Mesenchymal stem cell (in vitro differentiated cells and primary cell): Measurements from ENCODE around the gene FBXL13.
A peak's percentile ranks its signal among the peaks of the same experiment; 100 is the strongest.

Experiments
- DNase-seq: peaks from one replicate; pipeline ENCODE4 v3.0.0-alpha.2; 2013
- H2AFZ ChIP-seq: one replicate; pipeline ENCODE4 v1.6.1; 2013; ENCODE audit warnings: low read depth, mild to moderate bottlenecking, control low read depth, inconsistent platforms, low read length, moderate library complexity
- H2AK5ac ChIP-seq: 2 replicates; pipeline ENCODE4 v1.6.1; 2013; ENCODE audit warnings: low read length, moderate library complexity, mild to moderate bottlenecking, inconsistent platforms; ENCODE audit not compliant: severe bottlenecking
- H2BK120ac ChIP-seq: one replicate; pipeline ENCODE4 v1.6.1; 2013; ENCODE audit warnings: low read depth, mild to moderate bottlenecking, inconsistent platforms, low read length, moderate library complexity
- H2BK12ac ChIP-seq, 2 experiments: one replicate each; pipeline ENCODE4 v1.6.1; 2013; ENCODE audit warnings: inconsistent platforms in 2 of 2, low read length in 2 of 2, mild to moderate bottlenecking in 2 of 2, moderate library complexity in 2 of 2, control low read depth in 1 of 2
- H2BK15ac ChIP-seq: one replicate; pipeline ENCODE4 v1.6.1; 2013; ENCODE audit warnings: mild to moderate bottlenecking, low read depth, inconsistent platforms; ENCODE audit not compliant: poor library complexity, severe bottlenecking
- H2BK5ac ChIP-seq: 2 replicates; pipeline ENCODE4 v1.6.1; 2013; ENCODE audit warnings: low read depth, mild to moderate bottlenecking, low read length, control low read depth, inconsistent platforms; ENCODE audit not compliant: poor library complexity, severe bottlenecking
- H3K14ac ChIP-seq, 2 experiments: one replicate each; pipeline ENCODE4 v1.6.1; 2013; ENCODE audit warnings: inconsistent platforms in 2 of 2, low read length in 2 of 2, control low read depth in 1 of 2, mild to moderate bottlenecking in 1 of 2, moderate library complexity in 1 of 2
- H3K18ac ChIP-seq, 2 experiments: one replicate each; pipeline ENCODE4 v1.6.1; 2013; ENCODE audit warnings: inconsistent platforms in 2 of 2, low read length in 2 of 2, control low read depth in 1 of 2, low read depth in 1 of 2, mild to moderate bottlenecking in 1 of 2
- H3K23ac ChIP-seq, 2 experiments: one replicate each; pipeline ENCODE4 v1.6.1; 2013; ENCODE audit warnings: inconsistent platforms in 2 of 2, low read length in 2 of 2, mild to moderate bottlenecking in 2 of 2, moderate library complexity in 2 of 2, control low read depth in 1 of 2
- H3K27ac ChIP-seq: 2 replicates; pipeline ENCODE4 v1.5.1; 2013; ENCODE audit warnings: mild to moderate bottlenecking, moderate library complexity, low read length, control low read depth, inconsistent platforms; ENCODE audit not compliant: poor library complexity, severe bottlenecking
- H3K27me3 ChIP-seq, 2 experiments: 2 replicates each; pipeline versions ENCODE4 v1.6.1 to v1.7.0; 2013; ENCODE audit warnings: low read length in 2 of 2, mild to moderate bottlenecking in 2 of 2, moderate library complexity in 2 of 2, control low read depth in 1 of 2, inconsistent platforms in 1 of 2; ENCODE audit not compliant: control insufficient read depth in 1 of 2, insufficient read depth in 1 of 2
- H3K36me3 ChIP-seq, 2 experiments: 2 replicates each; pipeline versions ENCODE4 v1.6.1 to v1.7.0; 2013; ENCODE audit warnings: low read length in 2 of 2, control low read depth in 1 of 2, inconsistent platforms in 1 of 2, low read depth in 1 of 2, mild to moderate bottlenecking in 1 of 2; ENCODE audit not compliant: insufficient read depth in 2 of 2, control insufficient read depth in 1 of 2
- H3K4ac ChIP-seq, 2 experiments: one replicate each; pipeline ENCODE4 v1.6.1; 2013; ENCODE audit warnings: inconsistent platforms in 2 of 2, low read length in 2 of 2, mild to moderate bottlenecking in 2 of 2, moderate library complexity in 2 of 2, control low read depth in 1 of 2, low read depth in 1 of 2
- H3K4me1 ChIP-seq: 2 replicates; pipeline ENCODE4 v1.6.1; 2013; ENCODE audit warnings: low read depth, low read length, control low read depth; ENCODE audit not compliant: control insufficient read depth, insufficient read depth
- H3K4me2 ChIP-seq: 2 replicates; pipeline ENCODE4 v1.6.1; 2013; ENCODE audit warnings: low read length, mild to moderate bottlenecking, inconsistent platforms; ENCODE audit not compliant: poor library complexity, severe bottlenecking
- H3K4me3 ChIP-seq, 2 experiments: 2 replicates each; pipeline versions ENCODE4 v1.5.1 to v1.7.0; 2013; ENCODE audit warnings: low read length in 2 of 2, mild to moderate bottlenecking in 2 of 2, control low read depth in 1 of 2, low read depth in 1 of 2; ENCODE audit not compliant: insufficient read depth in 1 of 2
- H3K79me1 ChIP-seq: replicated peaks from 2 replicates; pipeline ENCODE4 v1.6.1; 2013; ENCODE audit warnings: mild to moderate bottlenecking, control low read depth, low read length, inconsistent platforms; ENCODE audit not compliant: poor library complexity, severe bottlenecking
- H3K9ac ChIP-seq: 2 replicates; pipeline ENCODE4 v1.7.0; 2013; ENCODE audit warnings: mild to moderate bottlenecking, low read length, moderate library complexity
- H3K9me3 ChIP-seq: 2 replicates; pipeline ENCODE4 v1.7.0; 2013; ENCODE audit warnings: mild to moderate bottlenecking, low read length; ENCODE audit not compliant: control insufficient read depth
- H4K8ac ChIP-seq: one replicate; pipeline ENCODE4 v1.6.1; 2013; ENCODE audit warnings: inconsistent platforms, mild to moderate bottlenecking, low read length, moderate library complexity
- H4K91ac ChIP-seq: one replicate; pipeline ENCODE4 v1.6.1; 2013; ENCODE audit warnings: mild to moderate bottlenecking, low read length, inconsistent platforms
- WGBS: methylation state at CpG from one replicate; pipeline ENCODE4 v1.1.7; 2013; ENCODE audit warnings: mixed read lengths; 5-methylcytosine and 5-hydroxymethylcytosine counted together

Gene FBXL13

GRCh38 chr7:102914585-102914984, 160.0 kb downstream of the FBXL13 start:
- no peak overlapping the region for H3K4me2 ChIP-seq
- no peak overlapping the region for H2AFZ ChIP-seq
- DNase-seq = no peak
- H2BK15ac ChIP-seq = no peak overlapping the region
- no peak overlapping the region for H2AK5ac ChIP-seq
- WGBS = 83% methylated on average over 8 of the region's 8 CpGs
- H2BK5ac ChIP-seq = no peak overlapping the region
- H3K79me1 ChIP-seq = no peaks in the 10 kb centered on the region
- H3K36me3 ChIP-seq = peaks cover 0 to 7% of the 10 kb centered on the region in 2 experiments
- peak overlapping the region; percentile 77 for H3K27ac ChIP-seq
- peak overlapping the region; percentile 73 for H3K9ac ChIP-seq
- no peaks in the 10 kb centered on the region for H3K27me3 ChIP-seq
- H2BK120ac ChIP-seq = no peak overlapping the region
- H2BK12ac ChIP-seq = no peak overlapping the region
- H3K4me1 ChIP-seq = no peaks in the 10 kb centered on the region
- peak overlapping the region in 1 of 2 experiments; percentile 78 for H3K4me3 ChIP-seq
- no peaks in the 10 kb centered on the region for H3K9me3 ChIP-seq
- no peak overlapping the region for H3K14ac ChIP-seq
- no peak overlapping the region for H4K8ac ChIP-seq
- no peak overlapping the region for H3K23ac ChIP-seq
- no peak overlapping the region for H3K4ac ChIP-seq
- no peak overlapping the region for H4K91ac ChIP-seq
- H3K18ac ChIP-seq = no peak overlapping the region

- Histone ChIP-seq H3K36me3 (peaks cover 0 to 14% of the 10 kb centered on the region in 2 experiments), H3K27ac (peak overlapping the region; percentile 77), H2BK5ac (no peak overlapping the region), H3K4me2 (peak overlapping the region; percentile 34), H3K4ac (no peak overlapping the region), H2BK120ac (no peak overlapping the region), H3K23ac (no peak overlapping the region), H3K14ac (no peak overlapping the region), H3K18ac (no peak overlapping the region), H4K91ac (no peak overlapping the region), H3K4me3 (peak overlapping the region in 1 of 2 experiments; percentile 78), H3K4me1 (no peaks in the 10 kb centered on the region), H2BK12ac (no peak overlapping the region), H2BK15ac (no peak overlapping the region), H4K8ac (no peak overlapping the region), H3K9me3 (no peaks in the 10 kb centered on the region), H3K27me3 (no peaks in the 10 kb centered on the region), H2AFZ (no peak overlapping the region), H2AK5ac (peak overlapping the region; percentile 49), H3K9ac (peak overlapping the region; percentile 73), H3K79me1 (no peaks in the 10 kb centered on the region)
- 97% methylated on average over 9 of the region's 9 CpGs for WGBS
- no peak for DNase-seq
Measured at GRCh38 chr7:102913826-102914225, 160.8 kb downstream of the FBXL13 start.

- H3K27ac ChIP-seq = peak within 1 kb of the TSS; percentile 77
- 77% methylated on average over 6 of the region's 6 CpGs for WGBS
- peak; percentile 67 for DNase-seq
- H3K18ac ChIP-seq = no peak within 1 kb of the TSS
- H2AFZ ChIP-seq = no peak within 1 kb of the TSS
- H4K91ac ChIP-seq = no peak within 1 kb of the TSS
- no peak within 1 kb of the TSS for H2BK120ac ChIP-seq
- peak within 1 kb of the TSS; percentile 40 to 78 for H3K4me3 ChIP-seq
- no peaks in the 10 kb centered on the region for H3K4me1 ChIP-seq
- H2BK5ac ChIP-seq = no peak within 1 kb of the TSS
- H2AK5ac ChIP-seq = peak within 1 kb of the TSS; percentile 49
- no peak within 1 kb of the TSS for H3K14ac ChIP-seq
- no peak within 1 kb of the TSS for H2BK15ac ChIP-seq
- no peak within 1 kb of the TSS for H3K4me2 ChIP-seq
- H3K27me3 ChIP-seq = no peaks in the 10 kb centered on the region
- H3K79me1 ChIP-seq = no peaks in the 10 kb centered on the region
- H2BK12ac ChIP-seq = no peak within 1 kb of the TSS
- H3K23ac ChIP-seq = no peak within 1 kb of the TSS
- peak within 1 kb of the TSS; percentile 73 for H3K9ac ChIP-seq
- no peaks in the 10 kb centered on the region for H3K9me3 ChIP-seq
- H4K8ac ChIP-seq = no peak within 1 kb of the TSS
- H3K4ac ChIP-seq = no peak within 1 kb of the TSS
- peaks cover 0 to 16% of the 10 kb centered on the region in 2 experiments for H3K36me3 ChIP-seq
Measured at GRCh38 chr7:102912742-102913141, 161.9 kb downstream of the FBXL13 start, which contains the start of gene LRRC17. Gene LRRC17, plus strand, starts transcription at chr7:102913000. Its CDS starts 20,914 bp downstream, at chr7:102933914.

- no peak overlapping the region for H3K4ac ChIP-seq
Measured at GRCh38 chr7:102908676-102909075, 165.9 kb downstream of the FBXL13 start.

More at GRCh38 chr7:102908676-102909075, 165.9 kb downstream of the FBXL13 start:
- no peak overlapping the region for H3K27ac ChIP-seq
- no peak overlapping the region for H2AFZ ChIP-seq
- H2BK120ac ChIP-seq = no peak overlapping the region
- H3K27me3 ChIP-seq = no peaks in the 10 kb centered on the region
- no peak overlapping the region for H3K14ac ChIP-seq
- no peak overlapping the region for H3K9ac ChIP-seq
- H3K36me3 ChIP-seq = peaks cover 0 to 16% of the 10 kb centered on the region in 2 experiments
- H3K18ac ChIP-seq = no peak overlapping the region
- H2AK5ac ChIP-seq = no peak overlapping the region
- peaks cover 1% of the 10 kb centered on the region for H3K9me3 ChIP-seq
- no peaks in the 10 kb centered on the region for H3K79me1 ChIP-seq
- no peak overlapping the region for H2BK5ac ChIP-seq
- H2BK15ac ChIP-seq = no peak overlapping the region
- H4K91ac ChIP-seq = no peak overlapping the region
- no peak overlapping the region for H4K8ac ChIP-seq
- H3K4me2 ChIP-seq = no peak overlapping the region
- no peak for DNase-seq
- no peak overlapping the region for H2BK12ac ChIP-seq
- no peak overlapping the region for H3K4me3 ChIP-seq
- H3K4me1 ChIP-seq = no peaks in the 10 kb centered on the region
- no peak overlapping the region for H3K23ac ChIP-seq
